ENCODE data around the gene TMF1.
A peak's percentile ranks its signal among the peaks of the same experiment; 100 is the strongest.

TMF1 gene, protein sequence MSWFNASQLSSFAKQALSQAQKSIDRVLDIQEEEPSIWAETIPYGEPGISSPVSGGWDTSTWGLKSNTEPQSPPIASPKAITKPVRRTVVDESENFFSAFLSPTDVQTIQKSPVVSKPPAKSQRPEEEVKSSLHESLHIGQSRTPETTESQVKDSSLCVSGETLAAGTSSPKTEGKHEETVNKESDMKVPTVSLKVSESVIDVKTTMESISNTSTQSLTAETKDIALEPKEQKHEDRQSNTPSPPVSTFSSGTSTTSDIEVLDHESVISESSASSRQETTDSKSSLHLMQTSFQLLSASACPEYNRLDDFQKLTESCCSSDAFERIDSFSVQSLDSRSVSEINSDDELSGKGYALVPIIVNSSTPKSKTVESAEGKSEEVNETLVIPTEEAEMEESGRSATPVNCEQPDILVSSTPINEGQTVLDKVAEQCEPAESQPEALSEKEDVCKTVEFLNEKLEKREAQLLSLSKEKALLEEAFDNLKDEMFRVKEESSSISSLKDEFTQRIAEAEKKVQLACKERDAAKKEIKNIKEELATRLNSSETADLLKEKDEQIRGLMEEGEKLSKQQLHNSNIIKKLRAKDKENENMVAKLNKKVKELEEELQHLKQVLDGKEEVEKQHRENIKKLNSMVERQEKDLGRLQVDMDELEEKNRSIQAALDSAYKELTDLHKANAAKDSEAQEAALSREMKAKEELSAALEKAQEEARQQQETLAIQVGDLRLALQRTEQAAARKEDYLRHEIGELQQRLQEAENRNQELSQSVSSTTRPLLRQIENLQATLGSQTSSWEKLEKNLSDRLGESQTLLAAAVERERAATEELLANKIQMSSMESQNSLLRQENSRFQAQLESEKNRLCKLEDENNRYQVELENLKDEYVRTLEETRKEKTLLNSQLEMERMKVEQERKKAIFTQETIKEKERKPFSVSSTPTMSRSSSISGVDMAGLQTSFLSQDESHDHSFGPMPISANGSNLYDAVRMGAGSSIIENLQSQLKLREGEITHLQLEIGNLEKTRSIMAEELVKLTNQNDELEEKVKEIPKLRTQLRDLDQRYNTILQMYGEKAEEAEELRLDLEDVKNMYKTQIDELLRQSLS

DNA sequence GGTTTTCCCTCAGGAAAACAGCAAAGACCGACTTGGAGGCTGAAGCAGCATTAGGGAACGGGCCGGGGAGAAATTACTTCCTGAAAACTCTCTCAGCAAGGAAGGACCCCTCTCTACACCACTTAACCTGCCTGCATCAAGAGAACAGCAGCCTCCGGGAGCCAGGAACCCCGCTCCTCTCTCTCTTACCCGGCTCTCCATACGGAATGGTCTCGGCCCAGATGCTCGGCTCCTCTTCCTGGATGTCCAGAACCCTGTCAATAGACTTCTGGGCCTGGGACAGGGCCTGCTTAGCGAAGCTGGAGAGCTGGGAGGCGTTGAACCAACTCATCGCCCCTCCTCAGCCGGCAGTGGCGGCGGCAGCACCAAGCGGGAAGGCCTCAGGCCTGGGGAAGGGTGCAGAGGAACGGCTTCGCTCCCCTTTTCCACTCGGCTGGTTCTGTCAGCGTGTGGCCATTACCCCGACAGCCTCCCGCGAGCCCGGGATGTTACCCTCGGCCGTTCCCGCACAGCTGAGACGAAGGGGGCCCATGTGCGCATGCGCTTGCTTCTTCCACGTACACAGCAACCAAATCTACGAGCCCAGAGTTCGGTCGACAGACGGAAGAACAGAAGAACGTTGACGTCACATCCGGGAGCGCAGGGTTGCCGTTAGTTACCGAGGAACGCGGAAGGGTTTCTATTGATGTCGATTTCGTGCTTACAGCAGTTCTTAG, at the start of gene TMF1:
Gene TMF1, minus strand, starts transcription at position 578 of the 716 bp plus-strand sequence. Its CDS starts 247 bp downstream, at position 331.
- DNase-seq (ENCODE audit: low read depth), result peak; percentile 100
- peak within 1 kb of the TSS; percentile 85 for H3K4me3 ChIP-seq (replicated peaks; ENCODE audit: low read depth, low read length)
- TF ChIP-seq CTCF (IDR thresholded peaks at IDR 0.05; ENCODE audit: low read length, missing control alignments), result no peak

DNA sequence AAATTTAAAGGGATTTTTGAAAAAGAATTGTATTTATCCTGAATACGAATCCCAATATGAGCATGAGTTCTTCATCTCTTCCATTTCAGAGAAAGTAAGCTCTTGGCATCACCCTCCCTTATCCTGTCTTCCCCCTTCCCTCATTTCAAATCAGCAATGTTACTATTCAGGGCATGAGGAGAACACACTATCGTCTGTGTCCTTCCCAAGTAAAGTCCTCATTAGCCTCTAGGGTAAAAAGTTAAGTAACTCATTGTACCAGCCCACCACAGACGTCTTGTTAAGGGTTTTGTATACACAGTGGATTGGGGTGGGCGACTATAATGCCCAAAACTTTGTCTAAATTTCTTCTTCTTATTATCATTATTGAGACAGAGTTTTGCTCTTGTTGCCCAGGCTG, 47.4 kb upstream of the TMF1 start:
- TF ChIP-seq CTCF (IDR thresholded peaks at IDR 0.05; ENCODE audit: low read length, missing control alignments), result no peak
- H3K4me3 ChIP-seq (replicated peaks; ENCODE audit: low read depth, low read length), result no peak overlapping the region
- no peak for DNase-seq (ENCODE audit: low read depth)

DNA sequence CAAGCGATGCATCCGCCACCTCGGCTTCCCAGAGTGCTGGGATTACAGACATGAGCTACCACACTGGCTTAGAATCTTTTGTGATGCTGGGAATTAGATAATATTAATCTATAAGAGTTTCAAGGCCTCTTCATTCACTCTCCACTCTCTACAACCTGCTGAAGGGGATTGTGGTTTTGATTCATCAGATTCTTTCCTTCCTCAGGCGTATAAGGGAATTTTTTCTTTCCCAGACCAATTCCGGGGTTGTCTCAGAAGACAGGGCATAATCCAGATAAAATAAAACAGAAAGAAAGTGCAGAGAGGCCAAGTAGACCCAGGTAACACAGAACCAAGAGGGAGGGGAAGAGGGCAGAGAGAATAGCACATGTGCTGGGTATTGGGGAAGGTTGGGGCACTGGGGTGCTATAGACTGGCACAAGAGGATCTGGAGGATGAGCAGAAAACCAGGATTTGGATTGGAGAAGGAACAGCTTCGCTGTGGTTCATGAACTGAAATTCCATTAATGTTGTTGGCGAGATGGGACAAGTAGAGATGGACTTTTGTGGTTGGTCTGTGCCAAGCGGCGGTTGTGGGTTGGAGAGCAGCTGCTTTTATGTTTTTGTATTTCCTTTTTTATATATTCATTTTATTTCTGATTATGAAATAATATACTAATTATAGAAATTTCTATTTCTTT, 45.4 kb upstream of the TMF1 start:
- no peak for TF ChIP-seq CTCF (IDR thresholded peaks at IDR 0.05; ENCODE audit: low read length, missing control alignments)
- H3K4me3 ChIP-seq (replicated peaks; ENCODE audit: low read depth, low read length), result no peak overlapping the region
- no peak for DNase-seq (ENCODE audit: low read depth)

DNA sequence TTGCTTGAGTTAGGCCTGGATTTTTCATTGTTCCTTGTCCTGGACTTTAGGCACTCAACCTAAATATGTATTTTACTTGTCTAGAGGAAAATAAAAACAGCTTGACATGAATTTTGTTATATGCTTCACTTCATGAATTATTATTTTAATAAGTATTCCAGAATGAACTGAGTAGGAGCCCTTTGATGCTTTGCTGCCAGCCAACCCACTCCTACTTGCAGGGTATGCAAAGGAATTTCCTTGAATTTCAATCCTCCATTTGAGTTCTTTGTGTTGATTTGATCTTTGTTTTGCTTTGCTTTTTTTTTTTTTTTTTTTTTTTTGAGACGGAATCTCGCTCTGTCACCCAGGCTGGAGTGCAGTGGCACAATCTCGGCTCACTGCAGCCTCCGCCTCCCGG, 44.2 kb upstream of the TMF1 start:
- no peak for TF ChIP-seq CTCF (IDR thresholded peaks at IDR 0.05; ENCODE audit: low read length, missing control alignments)
- no peak overlapping the region for H3K4me3 ChIP-seq (replicated peaks; ENCODE audit: low read depth, low read length)
- no peak for DNase-seq (ENCODE audit: low read depth)

- no peak for TF ChIP-seq CTCF (IDR thresholded peaks at IDR 0.05; ENCODE audit: low read length, missing control alignments)
- no peak for DNase-seq (ENCODE audit: low read depth)
- no peak overlapping the region for H3K4me3 ChIP-seq (replicated peaks; ENCODE audit: low read depth, low read length)
Observed at GRCh38 chr3:69095636-69096035, 43.5 kb upstream of the TMF1 start.

Data from fibroblast of pulmonary artery (primary cell).